ENCODE data around the gene KMT2A. TPM values are rescaled to one million over a fixed set of nuclear protein-coding genes. Genes with fewer than 3 reads are reported as not detected.
"Not testable (repeated sequence)": the region's sequence is repeated elsewhere in the genome, so short reads cannot be mapped to it uniquely, and the experiment has no call there.

Gene KMT2A
- total RNA-seq, 2 experiments from 2014 or later, result 83.1 to 86.7 TPM

DNA sequence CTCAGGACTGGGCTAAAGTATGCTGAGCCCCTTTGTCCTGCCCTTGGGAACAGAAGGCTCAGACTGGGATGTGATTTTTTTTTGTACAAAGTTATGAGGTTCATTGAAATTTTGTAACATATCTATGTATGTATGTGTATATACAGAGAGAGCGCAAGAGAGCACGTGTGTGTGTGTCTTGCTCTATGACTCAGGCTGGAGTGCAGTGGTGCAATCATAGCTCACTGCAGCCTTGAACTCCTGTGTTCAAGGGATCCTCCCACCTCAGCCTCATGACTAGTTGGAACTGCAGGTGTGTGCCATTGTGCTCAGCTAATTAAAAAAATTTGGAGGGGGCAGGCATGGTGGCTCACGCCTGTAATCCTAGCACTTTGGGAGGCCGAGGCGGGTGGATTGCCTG lies 100.4 kb downstream of the KMT2A start:
- H3K27ac Mint-ChIP-seq, result no peak overlapping the region
- H3K4me1 Mint-ChIP-seq (ENCODE audit: low read depth), result peaks cover 6% of the 10 kb centered on the region
- ATAC-seq (no peak), DNase-seq (no peak)
- no peaks in the 10 kb centered on the region for H3K9me3 Mint-ChIP-seq (ENCODE audit: insufficient read depth)
- no peak overlapping the region for H3K4me3 Mint-ChIP-seq
- CTCF ChIA-PET, result interaction anchor here (1.0 kb wide), 1 partner anchor 72 kb away, joined by 4 read pairs; no protein-coding TSS in a partner anchor
- H3K27me3 Mint-ChIP-seq (ENCODE audit: low read depth), result no peaks in the 10 kb centered on the region
- POLR2A ChIA-PET, result no interaction called here
- peaks cover 2% of the 10 kb centered on the region for H3K36me3 Mint-ChIP-seq (ENCODE audit: low read depth)

DNA sequence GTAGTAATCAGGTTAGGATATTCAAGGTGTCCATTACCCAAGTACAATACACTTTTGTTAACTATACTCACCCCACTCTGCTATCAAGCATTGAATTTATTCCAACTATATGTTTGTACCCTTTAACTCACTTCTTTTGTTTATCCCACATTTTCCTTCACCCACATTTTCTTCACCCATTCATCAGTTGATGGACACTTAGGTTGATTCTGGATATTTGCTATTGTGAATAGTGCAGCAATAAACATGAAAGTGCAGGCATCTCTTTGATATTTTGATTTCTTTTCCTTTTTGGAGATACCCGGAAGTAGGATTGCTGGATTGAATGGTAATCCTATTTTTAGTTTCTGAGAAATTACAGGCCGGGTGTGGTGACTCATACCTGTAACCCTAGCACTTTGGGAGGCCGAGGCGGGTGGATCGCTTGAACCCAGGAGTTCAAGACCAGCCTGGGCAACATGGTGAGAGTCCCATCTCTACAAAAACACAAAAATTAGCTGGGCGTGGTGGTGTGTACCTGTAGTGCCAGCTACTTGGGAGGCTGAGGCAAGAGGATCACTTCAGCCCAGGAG lies 101.2 kb downstream of the KMT2A start:
- CTCF ChIA-PET, result no interaction called here

DNA sequence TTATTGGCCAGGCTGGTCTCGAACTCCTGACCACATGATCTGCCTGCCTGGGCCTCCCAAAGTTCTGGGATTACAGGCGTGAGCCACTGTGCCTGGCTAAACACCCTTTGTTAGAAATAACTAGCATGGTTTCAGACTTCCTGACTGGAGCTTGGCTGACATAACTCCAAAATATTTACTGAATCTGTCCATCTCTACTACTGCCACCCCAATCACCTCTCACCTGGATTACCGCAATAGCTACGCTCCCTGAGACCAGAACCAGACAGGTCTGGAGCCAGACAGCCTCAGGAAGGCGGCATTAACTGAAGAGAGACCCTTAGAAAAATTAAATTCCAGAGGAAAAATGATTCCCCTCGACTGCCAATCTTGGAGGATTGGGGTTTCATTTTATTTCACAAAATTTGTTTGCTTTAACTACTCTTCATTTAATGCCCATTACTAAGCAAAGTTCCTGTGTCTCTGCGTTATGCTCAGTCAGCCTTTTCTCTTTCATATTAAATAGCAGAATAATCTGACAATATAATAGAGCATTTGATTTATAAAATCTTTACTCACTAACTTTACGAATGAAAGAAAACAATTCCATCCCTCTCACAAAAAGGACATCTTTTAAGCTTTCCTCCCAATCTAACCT lies 107.8 kb downstream of the KMT2A start:
- Mint-ChIP-seq H3K36me3 (ENCODE audit: low read depth) (no peaks in the 10 kb centered on the region), H3K9me3 (ENCODE audit: insufficient read depth) (no peaks in the 10 kb centered on the region), H3K4me3 (no peak overlapping the region), H3K4me1 (ENCODE audit: low read depth) (no peaks in the 10 kb centered on the region), H3K27ac (no peak overlapping the region), H3K27me3 (ENCODE audit: low read depth) (no peaks in the 10 kb centered on the region)
- POLR2A ChIA-PET, result no interaction called here
- CTCF ChIA-PET, result no interaction called here
- ATAC-seq (no peak), DNase-seq (no peak)

More for the DNA sequence above, 101.2 kb downstream of the KMT2A start:
- Mint-ChIP-seq H3K27me3 (ENCODE audit: low read depth) (no peaks in the 10 kb centered on the region), H3K36me3 (ENCODE audit: low read depth) (peaks cover 2% of the 10 kb centered on the region), H3K4me1 (ENCODE audit: low read depth) (peaks cover 2% of the 10 kb centered on the region), H3K9me3 (ENCODE audit: insufficient read depth) (no peaks in the 10 kb centered on the region), H3K27ac (no peak overlapping the region), H3K4me3 (no peak overlapping the region)
- POLR2A ChIA-PET, result no interaction called here
- DNase-seq (no peak), ATAC-seq (no peak)

DNA sequence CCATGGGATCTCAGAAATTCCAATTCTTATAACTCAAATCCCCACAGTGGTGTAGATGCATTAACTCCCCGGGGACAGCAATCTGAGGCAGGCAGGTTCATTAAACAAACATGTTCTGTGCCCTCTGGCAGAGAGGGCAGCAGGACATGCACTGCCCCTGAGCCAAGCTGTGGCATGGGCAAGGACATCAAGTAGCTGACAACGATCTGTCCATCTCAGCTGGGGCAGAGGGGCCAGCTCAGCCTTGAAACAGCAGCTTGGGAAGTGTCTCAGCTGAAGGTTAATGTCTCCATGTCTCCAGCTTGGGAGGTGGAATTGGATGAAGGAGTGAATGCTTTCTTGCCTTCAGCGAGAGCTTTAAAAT lies 108.3 kb downstream of the KMT2A start:
- H3K9me3 Mint-ChIP-seq (ENCODE audit: insufficient read depth), result no peaks in the 10 kb centered on the region
- ATAC-seq, result no peak
- POLR2A ChIA-PET, result no interaction called here
- H3K27me3 Mint-ChIP-seq (ENCODE audit: low read depth), result no peaks in the 10 kb centered on the region
- H3K4me1 Mint-ChIP-seq (ENCODE audit: low read depth), result no peaks in the 10 kb centered on the region
- H3K36me3 Mint-ChIP-seq (ENCODE audit: low read depth), result no peaks in the 10 kb centered on the region
- no peak overlapping the region for H3K4me3 Mint-ChIP-seq
- CTCF ChIA-PET, result no interaction called here
- H3K27ac Mint-ChIP-seq, result no peak overlapping the region
- no peak for DNase-seq

DNA sequence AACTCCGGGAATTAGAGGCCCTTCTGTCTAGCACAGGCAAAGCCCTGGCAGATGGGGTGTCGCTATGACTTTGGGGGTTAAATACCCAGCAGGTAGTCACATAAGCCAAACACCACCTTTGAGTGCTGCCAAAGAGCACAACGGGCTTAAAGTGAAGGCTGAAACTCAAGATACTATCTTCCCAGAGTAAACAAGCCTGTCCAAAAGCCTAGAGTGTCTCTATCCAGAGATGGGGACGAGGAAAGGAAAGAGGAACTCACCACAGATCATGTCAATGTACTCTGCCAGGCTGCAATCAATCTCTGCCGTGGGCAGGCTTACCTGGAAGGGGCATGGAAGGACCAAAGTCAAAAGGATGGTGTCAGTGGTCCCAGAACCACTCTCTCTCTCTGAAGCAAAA lies 109.2 kb downstream of the KMT2A start:
- Mint-ChIP-seq H3K4me3 (no peak overlapping the region), H3K9me3 (ENCODE audit: insufficient read depth) (no peaks in the 10 kb centered on the region), H3K27ac (no peak overlapping the region), H3K27me3 (ENCODE audit: low read depth) (no peaks in the 10 kb centered on the region), H3K36me3 (ENCODE audit: low read depth) (no peaks in the 10 kb centered on the region), H3K4me1 (ENCODE audit: low read depth) (no peaks in the 10 kb centered on the region)
- ChIA-PET POLR2A (no interaction called here), CTCF (interaction anchor here (0.6 kb wide), 1 partner anchor 94 kb away, joined by 3 read pairs; no protein-coding TSS in a partner anchor)
- no peak for ATAC-seq
- DNase-seq, result no peak

DNA sequence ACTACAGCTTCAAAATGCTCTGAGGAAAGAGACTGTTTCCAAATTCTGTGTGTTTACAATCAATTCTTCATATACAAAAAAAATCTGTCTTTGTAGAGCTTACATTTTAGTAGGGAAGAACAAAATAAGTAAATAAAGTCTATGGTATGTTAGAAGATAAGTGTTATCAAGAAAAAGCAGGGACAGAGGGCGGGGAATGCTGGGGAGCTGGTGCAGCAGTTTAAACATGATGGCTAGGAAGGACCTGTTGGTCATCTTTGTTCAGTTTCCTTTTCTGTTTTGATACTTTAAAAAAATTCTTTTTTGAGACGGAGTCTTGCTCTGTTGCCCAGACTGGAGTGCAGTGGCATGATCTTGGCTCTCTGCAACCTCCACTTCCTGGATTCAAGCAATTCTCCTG lies 110.8 kb downstream of the KMT2A start:
- H3K4me3 Mint-ChIP-seq, result no peak overlapping the region
- no peak for DNase-seq
- ATAC-seq, result no peak
- H3K27me3 Mint-ChIP-seq (ENCODE audit: low read depth), result no peaks in the 10 kb centered on the region
- ChIA-PET POLR2A (no interaction called here), CTCF (no interaction called here)
- peaks cover 6% of the 10 kb centered on the region for H3K36me3 Mint-ChIP-seq (ENCODE audit: low read depth)
- no peaks in the 10 kb centered on the region for H3K4me1 Mint-ChIP-seq (ENCODE audit: low read depth)
- H3K27ac Mint-ChIP-seq, result no peak overlapping the region
- H3K9me3 Mint-ChIP-seq (ENCODE audit: insufficient read depth), result no peaks in the 10 kb centered on the region

DNA sequence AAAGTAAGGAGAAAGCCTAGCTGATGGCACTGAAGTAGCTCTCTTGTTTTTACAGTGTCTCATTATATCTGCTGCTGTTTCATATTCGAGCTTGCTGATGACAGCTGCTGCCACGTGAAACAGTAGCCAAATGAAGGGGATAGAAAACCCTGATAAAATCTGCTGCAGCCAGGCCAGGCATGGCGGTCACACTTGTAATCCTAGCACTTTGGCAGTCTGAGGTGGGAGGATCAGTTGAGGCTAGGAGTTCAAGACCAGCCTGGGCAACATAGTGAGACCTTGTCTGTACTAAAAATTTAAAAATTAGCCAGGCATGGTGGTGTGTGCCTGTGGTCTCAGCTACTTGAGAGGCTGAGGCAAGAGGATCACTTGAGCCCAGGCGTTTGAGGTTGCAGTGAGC lies 116.0 kb downstream of the KMT2A start:
- CTCF ChIA-PET, result no interaction called here
- Mint-ChIP-seq H3K36me3 (ENCODE audit: low read depth) (peaks cover 12% of the 10 kb centered on the region), H3K4me3 (no peak overlapping the region), H3K9me3 (ENCODE audit: insufficient read depth) (no peaks in the 10 kb centered on the region), H3K27me3 (ENCODE audit: low read depth) (no peaks in the 10 kb centered on the region), H3K4me1 (ENCODE audit: low read depth) (no peaks in the 10 kb centered on the region), H3K27ac (no peak overlapping the region)
- ATAC-seq (no peak), DNase-seq (no peak)
- POLR2A ChIA-PET, result interaction anchor here (0.6 kb wide), 1 partner anchor 79 kb away, joined by 3 read pairs; no protein-coding TSS in a partner anchor

DNA sequence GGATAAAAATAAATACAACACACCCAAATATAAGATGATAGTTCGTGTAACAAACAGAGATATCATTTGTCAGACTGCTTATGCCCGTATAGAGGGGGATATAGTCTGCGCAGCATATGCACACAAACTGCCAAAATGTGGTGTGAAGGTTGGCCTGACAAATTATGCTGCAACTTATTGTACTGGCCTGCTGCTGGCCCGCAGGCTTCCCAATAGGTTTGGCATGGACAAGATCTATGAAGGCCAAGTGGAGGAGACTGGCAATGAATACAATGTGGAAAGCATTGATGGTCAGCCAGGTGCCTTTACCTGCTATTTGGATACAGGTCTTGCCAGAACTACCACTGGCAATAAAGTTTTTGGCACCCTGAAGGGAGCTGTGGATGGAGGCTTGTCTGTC lies 124.5 kb downstream of the KMT2A start:
- H3K9me3 Mint-ChIP-seq (ENCODE audit: insufficient read depth), result no peaks in the 10 kb centered on the region

DNA sequence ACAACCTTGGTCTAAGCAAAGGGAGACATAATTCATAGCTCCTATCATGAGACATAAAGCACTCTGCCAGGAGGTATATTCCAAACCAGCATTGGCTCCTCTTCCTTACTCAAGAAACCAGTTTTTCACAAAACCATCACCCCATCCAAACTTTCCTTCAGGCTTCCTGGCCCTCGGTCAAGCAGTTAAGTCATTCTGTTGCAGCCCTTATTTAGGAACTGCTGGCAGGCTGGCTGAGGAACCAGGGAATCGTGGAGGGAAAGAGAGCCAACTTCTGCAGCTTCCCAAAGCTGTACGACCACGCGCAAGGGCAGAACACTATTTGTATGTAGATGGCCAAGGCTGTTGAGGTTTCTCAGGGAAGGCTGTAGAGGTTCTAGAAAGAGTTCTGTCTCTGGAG lies 128.8 kb downstream of the KMT2A start:
- no peaks in the 10 kb centered on the region for H3K36me3 Mint-ChIP-seq (ENCODE audit: low read depth)
- ChIA-PET POLR2A (no interaction called here), CTCF (interaction anchor here (0.9 kb wide), 1 partner anchor 58 kb away, joined by 3 read pairs; no protein-coding TSS in a partner anchor)
- peak overlapping the region; percentile 93 for H3K4me3 Mint-ChIP-seq
- no peak for ATAC-seq
- no peaks in the 10 kb centered on the region for H3K9me3 Mint-ChIP-seq (ENCODE audit: insufficient read depth)
- no peaks in the 10 kb centered on the region for H3K27me3 Mint-ChIP-seq (ENCODE audit: low read depth)
- no peak for DNase-seq
- H3K4me1 Mint-ChIP-seq (ENCODE audit: low read depth), result peaks cover 16% of the 10 kb centered on the region
- H3K27ac Mint-ChIP-seq, result peak overlapping the region; percentile 50

More for the DNA sequence above, 124.5 kb downstream of the KMT2A start:
- POLR2A ChIA-PET, result no interaction called here
- Mint-ChIP-seq H3K4me1 (ENCODE audit: low read depth) (peaks cover 10% of the 10 kb centered on the region), H3K27me3 (ENCODE audit: low read depth) (no peaks in the 10 kb centered on the region), H3K36me3 (ENCODE audit: low read depth) (peaks cover 8% of the 10 kb centered on the region), H3K27ac (no peak overlapping the region), H3K4me3 (no peak overlapping the region)
- ATAC-seq (no peak), DNase-seq (no peak)
- CTCF ChIA-PET, result no interaction called here

DNA sequence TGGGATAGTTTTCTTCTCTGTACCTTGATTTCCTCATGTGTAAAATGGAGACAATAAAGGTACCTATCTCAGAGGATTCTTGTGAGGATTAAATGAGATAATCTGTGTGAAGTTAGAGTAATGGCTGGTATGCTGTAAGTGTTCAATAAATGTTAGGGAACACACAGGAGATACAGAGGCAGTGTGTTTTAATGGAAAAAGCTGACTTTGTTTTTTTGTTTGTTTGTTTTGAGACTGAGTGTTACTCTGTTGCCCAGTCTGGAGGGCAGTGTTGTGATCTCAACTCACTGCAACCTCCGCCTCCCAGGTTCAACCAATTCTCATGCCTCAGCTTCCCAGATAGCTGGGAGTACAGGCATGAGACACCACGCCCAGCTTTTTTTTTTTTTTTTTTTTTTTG lies 133.4 kb downstream of the KMT2A start:
- ChIA-PET CTCF (interaction anchor here (1.4 to 2.9 kb wide), 2 partner anchors 25 to 77 kb away, joined by 3 to 8 read pairs; no protein-coding TSS in a partner anchor), POLR2A (no interaction called here)
- DNase-seq (no peak), ATAC-seq (no peak)
- Mint-ChIP-seq H3K36me3 (ENCODE audit: low read depth) (peaks cover 11% of the 10 kb centered on the region), H3K4me3 (no peak overlapping the region), H3K27ac (no peak overlapping the region), H3K27me3 (ENCODE audit: low read depth) (no peaks in the 10 kb centered on the region), H3K4me1 (ENCODE audit: low read depth) (peaks cover 36% of the 10 kb centered on the region), H3K9me3 (ENCODE audit: insufficient read depth) (no peaks in the 10 kb centered on the region)

DNA sequence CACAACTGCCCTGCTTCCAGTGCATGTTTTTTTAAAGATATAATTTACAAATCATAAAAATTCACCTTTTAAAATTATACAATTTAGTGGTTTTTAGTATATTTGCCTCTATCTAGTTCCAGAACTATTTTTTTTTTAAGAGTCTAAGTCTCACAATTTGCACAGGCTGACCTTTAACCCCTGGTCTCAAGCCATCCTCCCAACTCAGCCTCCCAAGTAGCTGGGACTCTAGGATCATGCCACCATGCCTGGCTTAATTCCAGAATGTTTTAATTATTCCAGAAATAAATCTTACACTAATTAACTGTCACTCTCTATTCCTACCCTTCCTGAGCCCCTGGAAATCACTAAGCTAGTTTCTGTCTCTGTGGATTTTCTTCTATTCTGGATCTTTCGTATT lies 134.5 kb downstream of the KMT2A start:
- H3K27me3 Mint-ChIP-seq (ENCODE audit: low read depth), result no peaks in the 10 kb centered on the region
- no peak for ATAC-seq
- POLR2A ChIA-PET, result no interaction called here
- H3K9me3 Mint-ChIP-seq (ENCODE audit: insufficient read depth), result no peaks in the 10 kb centered on the region
- CTCF ChIA-PET, result interaction anchor here (2.9 kb wide), 1 partner anchor 24 kb away, joined by 8 read pairs; no protein-coding TSS in a partner anchor
- H3K27ac Mint-ChIP-seq, result no peak overlapping the region
- H3K4me3 Mint-ChIP-seq, result no peak overlapping the region
- DNase-seq, result no peak
- H3K36me3 Mint-ChIP-seq (ENCODE audit: low read depth), result peaks cover 14% of the 10 kb centered on the region
- H3K4me1 Mint-ChIP-seq (ENCODE audit: low read depth), result peaks cover 40% of the 10 kb centered on the region

DNA sequence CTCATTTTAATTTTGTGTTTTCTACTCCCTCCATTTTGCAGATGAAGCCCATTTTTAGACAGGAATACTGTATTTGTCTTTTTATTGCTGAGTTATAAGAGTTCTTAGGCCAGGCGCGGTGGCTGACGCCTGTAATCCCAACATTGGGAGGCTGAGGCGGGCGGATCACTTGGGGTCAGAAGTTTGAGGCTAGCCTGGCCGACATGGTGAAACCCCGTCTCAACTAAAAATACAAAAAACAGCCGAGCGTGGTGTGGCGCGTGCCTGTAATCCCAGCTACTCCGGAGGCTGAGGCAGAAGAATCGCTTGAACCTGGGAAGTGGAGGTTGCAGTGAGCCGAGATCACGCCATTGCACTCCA lies 135.4 kb downstream of the KMT2A start:
- H3K27ac Mint-ChIP-seq, result peak overlapping the region; percentile 91
- not testable (repeated sequence) for H3K9me3 Mint-ChIP-seq (ENCODE audit: insufficient read depth); H3K27me3 Mint-ChIP-seq (ENCODE audit: low read depth); ATAC-seq
- peaks cover 41% of the 10 kb centered on the region for H3K4me1 Mint-ChIP-seq (ENCODE audit: low read depth)
- peaks cover 22% of the 10 kb centered on the region for H3K36me3 Mint-ChIP-seq (ENCODE audit: low read depth)
- DNase-seq, result peak; percentile 35
- ChIA-PET POLR2A (interaction anchor here (0.6 to 1.0 kb wide), 4 partner anchors 14 to 1243 kb away, joined by 3 read pairs; partner anchors contain the start of gene DDX6), CTCF (interaction anchor here (2.7 kb wide), 1 partner anchor 23 kb away, joined by 13 read pairs; no protein-coding TSS in a partner anchor)
- peak overlapping the region; percentile 94 for H3K4me3 Mint-ChIP-seq
